ENCODE data around the gene AFMID.
"Not testable (repeated sequence)": the region's sequence is repeated elsewhere in the genome, so short reads cannot be mapped to it uniquely, and the experiment has no call there.

AFMID gene

DNA sequence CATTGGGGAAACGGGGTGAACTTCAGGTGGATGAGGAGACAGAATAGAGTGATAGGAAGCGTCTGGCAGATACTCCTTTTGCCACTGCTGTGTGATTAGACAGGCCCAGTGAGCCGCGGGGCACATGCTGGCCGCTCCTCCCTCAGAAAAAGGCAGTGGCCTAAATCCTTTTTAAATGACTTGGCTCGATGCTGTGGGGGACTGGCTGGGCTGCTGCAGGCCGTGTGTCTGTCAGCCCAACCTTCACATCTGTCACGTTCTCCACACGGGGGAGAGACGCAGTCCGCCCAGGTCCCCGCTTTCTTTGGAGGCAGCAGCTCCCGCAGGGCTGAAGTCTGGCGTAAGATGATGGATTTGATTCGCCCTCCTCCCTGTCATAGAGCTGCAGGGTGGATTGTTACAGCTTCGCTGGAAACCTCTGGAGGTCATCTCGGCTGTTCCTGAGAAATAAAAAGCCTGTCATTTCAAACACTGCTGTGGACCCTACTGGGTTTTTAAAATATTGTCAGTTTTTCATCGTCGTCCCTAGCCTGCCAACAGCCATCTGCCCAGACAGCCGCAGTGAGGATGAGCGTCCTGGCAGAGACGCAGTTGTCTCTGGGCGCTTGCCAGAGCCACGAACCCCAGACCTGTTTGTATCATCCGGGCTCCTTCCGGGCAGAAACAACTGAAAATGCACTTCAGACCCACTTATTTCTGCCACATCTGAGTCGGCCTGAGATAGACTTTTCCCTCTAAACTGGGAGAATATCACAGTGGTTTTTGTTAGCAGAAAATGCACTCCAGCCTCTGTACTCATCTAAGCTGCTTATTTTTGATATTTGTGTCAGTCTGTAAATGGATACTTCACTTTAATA, 37.3 kb downstream of the AFMID start:
- no peak for DNase-seq

DNA sequence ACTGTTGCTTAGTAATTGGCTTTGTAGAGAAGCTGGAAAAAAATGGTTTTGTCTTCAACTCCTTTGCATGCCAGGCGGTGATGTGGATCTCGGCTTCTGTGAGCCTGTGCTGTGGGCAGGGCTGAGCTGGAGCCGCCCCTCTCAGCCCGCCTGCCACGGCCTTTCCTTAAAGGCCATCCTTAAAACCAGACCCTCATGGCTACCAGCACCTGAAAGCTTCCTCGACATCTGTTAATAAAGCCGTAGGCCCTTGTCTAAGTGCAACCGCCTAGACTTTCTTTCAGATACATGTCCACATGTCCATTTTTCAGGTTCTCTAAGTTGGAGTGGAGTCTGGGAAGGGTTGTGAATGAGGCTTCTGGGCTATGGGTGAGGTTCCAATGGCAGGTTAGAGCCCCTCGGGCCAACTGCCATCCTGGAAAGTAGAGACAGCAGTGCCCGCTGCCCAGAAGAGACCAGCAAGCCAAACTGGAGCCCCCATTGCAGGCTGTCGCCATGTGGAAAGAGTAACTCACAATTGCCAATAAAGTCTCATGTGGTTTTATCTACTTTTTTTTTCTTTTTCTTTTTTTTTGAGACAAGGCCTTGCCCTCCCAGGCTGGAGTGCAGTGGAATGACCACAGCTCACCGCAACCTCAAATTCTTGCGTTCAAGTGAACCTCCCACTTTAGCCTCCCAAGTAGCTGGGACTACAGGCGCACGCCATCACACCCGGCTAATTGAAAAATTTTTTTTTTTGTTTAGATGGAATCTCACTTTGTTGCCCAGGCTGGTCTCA, 38.1 kb downstream of the AFMID start:
- no peak for DNase-seq

DNA sequence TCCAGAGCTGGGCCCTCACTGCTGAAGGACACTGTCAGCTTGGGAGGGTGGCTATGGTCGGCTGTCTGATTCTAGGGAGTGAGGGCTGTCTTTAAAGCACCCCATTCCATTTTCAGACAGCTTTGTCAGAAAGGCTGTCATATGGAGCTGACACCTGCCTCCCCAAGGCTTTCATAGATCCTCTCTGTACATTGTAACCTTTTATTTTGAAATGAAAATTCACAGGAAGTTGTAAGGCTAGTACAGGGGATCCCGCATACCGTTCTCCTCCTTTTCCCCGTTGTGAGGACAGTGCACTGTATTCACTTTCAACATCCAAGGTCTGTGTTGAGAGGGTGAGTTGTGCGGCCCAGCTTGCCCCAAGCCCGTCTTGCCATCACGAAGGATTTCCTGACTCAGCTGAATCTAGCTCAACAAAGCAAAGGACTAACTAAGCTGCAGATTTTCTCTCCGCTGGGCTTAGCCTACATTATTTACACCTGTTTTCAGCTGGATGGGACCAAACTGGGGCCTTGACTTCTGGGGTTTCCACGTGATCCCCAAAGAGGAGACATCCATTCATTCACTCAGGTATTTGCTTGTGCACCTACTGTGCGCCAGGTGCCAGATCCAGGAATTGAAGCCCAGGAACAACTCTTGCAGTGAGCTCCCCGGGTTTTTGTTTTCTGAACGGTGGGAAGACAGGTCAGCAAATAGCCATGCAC, 39.0 kb downstream of the AFMID start:
- no peak for DNase-seq

DNA sequence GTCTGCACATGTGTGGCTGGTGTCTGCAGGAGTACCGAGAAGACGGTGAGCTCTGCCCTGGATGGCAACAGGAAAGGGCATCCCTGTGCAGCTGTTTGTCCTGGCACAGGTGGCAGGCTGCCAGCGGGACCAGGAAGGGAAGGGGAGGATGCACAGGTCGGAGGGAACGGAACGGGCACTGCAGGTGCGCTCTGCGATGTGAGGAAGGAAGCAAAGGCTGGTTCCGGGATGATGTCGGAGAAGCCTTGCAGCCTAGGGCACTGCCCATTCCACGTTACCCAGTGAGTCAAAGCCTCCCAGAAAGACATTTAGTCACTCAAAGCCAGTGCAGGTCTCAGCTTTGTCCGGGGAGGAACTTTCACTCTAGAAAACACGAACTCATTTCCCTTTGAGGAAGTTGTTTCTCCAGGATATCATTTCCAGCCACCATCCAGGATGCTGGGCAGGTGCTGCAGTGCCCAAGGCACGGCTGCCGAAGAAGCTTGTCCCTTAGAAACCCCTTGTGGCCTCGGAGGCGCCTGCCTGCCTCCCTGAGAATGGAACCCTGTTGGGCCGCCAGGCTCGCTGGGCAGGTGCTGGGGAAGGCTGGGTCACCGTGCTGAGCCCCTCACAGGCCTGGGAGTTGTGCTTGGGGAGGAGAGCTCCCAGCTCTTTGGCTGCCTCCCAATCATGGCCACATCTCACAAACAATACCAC, 39.7 kb downstream of the AFMID start:
- DNase-seq, result peak; percentile 61

DNA sequence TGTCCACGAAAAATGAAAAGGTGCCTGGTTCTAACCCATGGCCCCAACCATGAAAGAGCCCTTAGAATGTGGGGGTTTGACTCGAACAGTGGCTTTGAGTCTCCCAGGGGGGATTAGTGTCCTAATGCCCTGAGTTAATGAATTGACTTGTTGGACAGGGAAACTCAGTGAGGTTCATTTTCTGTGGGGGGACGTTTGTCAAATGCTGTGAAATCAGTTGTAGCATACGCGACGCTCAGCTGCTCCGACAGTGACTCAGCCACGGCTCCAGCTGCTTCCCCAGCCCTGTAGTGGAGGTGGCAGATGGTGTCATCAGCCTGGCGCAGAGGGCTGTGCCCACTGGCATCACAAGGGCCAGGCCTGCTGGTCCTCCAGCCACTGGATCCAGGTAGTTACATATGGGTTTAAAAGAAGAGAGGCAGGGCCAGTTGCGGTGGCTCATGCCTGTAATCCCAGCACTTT, 40.3 kb downstream of the AFMID start:
- no peak for DNase-seq

DNA sequence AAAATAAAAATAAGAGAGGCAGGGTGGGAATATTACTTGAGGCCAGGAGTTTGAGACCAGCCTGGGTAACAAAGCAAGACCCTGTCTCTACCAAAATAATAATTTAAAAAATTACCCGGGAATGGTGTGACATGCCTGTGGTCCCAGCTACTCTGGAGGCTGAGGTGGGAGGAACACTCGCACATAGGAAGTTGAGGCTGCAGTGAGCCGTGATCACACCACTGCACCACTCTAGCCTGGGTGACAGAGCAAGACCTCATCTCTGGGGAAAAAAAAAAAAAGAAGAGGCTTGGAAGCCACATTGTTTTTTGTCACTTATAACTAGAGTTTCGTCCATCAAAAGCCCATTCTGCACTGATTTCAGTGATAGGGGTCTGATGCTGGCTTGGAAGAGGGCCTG, 41.0 kb downstream of the AFMID start:
- DNase-seq, result no peak

DNA sequence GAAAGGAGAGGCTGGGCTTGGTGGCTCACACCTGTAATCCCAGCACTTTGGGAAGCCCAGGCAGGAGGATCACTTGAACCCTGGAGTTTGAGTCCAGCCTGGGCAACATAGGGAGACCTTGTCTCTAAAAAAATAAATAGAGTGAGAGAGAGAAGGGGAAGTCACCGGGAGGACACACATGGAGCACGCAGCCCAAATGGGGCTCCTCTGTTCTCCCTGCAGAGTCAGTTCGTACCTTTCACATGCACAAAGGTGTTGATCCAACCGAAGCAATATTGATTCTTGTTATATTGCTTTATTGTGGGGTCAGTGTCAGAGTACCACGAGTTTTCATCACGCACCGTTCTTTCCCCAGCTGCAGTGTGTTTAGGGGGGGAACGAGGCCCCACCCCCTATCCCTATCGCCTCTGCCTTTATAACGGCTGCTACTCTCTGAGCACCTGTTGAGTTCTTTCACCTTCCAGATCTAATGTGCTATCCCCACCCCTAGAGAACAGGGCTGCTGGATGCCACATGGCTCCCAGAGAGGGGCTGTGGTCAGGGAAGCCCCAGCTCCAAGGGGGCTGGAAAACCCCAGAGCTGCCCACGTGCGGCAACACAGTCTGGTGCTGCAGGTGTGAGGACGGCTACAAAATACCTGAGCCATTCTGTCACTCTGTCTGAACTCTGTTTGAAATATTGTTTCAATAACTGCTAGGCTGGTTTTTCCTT, 43.2 kb downstream of the AFMID start:
- DNase-seq, result no peak

DNA sequence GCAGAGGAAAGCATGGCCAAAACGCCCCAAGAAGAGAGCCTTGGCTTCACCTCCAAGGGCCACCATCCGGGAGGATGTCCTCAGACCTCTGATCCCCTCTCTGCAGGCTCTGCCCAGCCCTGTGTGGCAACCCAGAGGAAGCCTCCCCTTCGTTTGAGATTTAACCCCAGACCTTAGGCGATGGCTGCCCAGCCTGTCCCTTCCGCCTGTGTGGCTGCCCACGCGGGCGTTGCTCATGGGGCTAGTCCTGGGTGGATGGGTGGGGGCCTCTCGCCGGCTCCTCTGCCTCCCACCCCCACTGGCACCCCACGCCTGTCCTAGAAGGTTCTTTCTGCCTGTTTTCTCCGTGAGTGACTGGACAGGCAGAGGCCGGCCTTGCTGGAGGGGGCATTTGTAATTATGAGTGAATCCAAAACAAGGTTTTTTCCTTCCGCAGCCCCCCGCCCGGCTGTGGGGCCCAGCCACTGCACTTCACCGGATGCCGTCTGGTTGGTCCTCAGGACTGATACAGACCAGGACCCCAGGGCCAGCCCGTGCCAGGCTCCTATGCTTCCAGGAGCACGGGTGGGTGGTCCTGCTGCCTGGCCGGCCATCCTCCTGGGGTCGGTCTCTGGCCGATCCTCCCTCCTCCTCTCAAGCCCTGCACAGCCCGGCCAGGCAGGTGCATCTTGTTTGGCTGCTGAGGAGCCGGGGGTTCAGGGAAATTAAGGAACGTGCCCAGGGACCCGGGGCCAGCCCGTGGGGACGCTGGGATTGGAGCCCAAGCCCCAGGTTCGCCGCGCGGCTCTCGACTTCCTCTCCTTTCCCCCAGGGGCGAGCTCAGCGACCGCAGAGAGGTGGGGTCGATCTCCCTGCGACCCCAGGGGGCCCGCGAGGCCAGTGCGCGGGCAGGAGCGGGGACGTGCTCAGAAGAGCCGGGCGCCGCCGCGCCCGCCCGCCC, 44.1 kb downstream of the AFMID start, which contains the start of gene TMEM235:
TMEM235 (plus strand) TSS at position 636 of the 940 bp plus-strand sequence. CDS start 393 bp downstream, outside the sequence.
- no peak for DNase-seq

DNA sequence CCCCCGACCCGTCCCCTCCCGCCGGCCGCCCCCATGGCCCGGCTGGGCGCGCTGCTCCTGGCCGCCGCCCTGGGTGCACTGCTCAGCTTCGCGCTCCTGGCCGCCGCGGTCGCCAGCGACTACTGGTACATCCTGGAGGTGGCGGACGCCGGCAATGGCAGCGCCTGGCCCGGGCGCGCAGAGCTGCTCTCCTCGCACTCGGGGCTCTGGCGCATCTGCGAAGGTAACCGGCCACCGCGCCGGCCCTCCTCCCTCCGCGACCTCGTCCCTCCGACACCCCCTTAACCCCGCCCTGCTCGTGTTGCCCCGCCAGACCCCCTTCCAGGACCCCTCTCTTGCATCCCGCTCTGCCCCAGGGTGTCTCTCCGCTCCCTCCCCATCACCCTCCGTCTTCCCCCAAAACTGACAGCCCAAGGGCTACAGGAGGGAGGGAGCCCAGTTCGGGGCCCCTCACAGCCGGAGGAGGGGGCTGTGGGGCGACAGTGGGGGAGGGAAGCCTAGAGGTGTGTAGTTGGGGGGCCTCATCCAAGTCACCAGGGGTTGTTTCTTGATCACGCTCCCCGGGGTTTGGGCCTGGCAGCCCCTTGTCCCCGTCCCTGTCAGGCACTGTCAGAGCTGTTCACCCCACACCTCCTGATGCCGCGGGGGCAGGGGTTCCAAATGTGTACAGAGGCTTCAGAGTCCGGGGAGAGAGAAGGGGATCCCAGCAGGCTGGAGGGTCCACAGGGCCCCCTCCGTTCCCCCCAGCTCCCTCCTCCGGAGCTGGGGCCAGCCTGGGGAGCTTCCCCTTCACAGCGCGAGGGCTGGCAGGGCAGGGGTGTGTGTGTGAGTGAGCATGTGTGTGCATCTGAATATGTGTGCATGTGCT, 45.1 kb downstream of the AFMID start:
- DNase-seq, result no peak

DNA sequence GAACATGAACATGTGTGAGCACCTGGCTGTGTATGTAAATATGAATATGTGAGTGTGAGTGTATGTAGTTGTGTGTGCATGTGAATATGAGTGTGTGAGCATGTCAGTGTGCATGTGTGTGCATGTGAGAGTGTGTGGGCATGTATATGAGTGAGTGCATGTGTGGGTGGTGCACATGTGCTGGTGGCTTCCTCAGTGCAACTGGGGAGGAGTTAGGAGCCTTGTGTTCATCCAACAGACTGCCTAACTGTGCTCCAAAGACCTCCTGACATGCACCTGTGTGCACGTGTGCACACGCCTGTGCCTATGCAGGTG, 45.7 kb downstream of the AFMID start:
- DNase-seq, result no peak

DNA sequence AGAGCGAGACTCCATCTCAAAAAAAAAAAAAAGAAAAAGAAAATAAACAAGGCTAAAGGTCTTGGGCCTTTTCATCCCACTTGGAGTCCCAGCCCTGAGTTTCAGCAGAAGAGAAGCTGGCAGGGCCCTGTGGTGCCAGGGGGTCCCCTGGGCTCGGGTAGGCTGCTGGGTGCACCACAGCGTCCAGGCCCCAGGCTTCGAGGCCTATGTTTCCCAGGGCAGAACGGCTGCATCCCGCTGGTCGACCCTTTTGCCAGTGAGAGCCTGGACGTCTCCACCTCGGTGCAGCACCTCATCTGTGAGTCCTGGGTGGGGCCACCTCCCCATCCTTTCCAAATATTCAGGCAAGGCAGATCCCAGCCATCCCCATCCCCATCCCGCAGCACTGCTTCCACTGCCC, 46.5 kb downstream of the AFMID start:
- no peak for DNase-seq

DNA sequence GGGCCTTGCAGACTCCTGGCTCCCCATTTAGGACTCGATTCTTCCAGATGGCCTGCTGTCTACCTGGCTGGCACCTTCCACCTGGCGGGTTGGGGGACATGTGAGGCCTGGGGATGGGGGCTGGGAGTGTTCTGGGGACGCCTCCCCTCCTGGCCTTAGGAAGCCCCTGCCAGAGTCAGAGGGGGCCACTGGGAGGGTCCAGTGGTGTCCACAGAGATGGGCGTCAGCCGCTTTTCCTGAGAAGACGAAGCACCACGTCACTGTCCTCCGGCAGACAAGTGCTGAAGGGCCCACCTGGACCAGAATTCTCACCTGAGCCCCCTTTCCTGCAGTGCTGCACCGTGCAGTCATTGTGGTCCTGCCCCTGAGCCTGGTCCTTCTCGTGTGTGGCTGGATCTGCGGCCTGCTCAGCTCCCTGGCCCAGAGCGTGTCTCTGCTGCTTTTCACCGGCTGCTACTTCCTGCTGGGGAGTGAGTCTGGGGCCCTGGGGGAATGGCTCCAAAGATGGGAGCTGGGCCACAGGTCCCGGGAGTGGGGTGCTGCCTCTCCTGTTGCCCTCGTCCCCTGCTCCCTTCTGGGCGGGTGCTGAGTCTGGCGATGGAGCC, 47.2 kb downstream of the AFMID start:
- DNase-seq, result no peak

DNA sequence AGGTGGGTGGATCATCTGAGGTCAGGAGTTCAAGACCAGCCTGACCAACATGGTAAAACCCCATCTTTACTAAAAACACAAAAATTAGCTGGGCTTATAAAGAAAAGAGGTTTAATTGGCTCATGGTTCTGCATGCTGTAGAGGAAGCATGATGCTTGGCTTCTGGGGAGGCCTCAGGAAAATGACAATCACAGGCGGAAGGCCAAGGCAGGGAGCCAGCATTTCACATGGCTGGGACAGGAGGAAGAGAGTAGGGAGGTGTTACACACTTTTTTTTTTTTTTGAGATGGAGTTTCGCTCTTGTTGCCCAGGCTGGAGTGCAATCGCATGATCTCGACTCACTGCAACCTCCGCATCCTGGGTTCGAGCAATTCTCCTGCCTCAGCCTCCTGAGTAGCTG, 47.9 kb downstream of the AFMID start:
- not testable (repeated sequence) for DNase-seq

DNA sequence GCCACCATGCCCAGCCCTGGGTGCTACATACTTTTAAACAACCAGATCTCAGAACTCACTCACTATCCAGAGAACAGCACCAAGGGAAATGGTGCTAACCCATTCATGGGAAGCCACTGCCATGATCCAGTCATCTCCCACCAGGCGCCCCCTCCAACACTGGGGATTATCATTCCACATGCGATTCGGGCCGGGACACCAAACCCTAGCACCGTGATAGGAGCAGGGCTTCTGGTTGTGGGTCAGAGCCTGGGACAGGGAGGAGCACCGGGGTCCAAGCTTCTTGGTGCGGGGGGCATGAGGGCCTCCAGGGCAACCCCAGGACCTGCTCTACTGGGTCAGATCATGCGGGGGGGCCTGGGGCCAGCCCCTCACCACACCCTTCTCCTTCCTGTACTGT, 48.7 kb downstream of the AFMID start:
- no peak for DNase-seq

DNA sequence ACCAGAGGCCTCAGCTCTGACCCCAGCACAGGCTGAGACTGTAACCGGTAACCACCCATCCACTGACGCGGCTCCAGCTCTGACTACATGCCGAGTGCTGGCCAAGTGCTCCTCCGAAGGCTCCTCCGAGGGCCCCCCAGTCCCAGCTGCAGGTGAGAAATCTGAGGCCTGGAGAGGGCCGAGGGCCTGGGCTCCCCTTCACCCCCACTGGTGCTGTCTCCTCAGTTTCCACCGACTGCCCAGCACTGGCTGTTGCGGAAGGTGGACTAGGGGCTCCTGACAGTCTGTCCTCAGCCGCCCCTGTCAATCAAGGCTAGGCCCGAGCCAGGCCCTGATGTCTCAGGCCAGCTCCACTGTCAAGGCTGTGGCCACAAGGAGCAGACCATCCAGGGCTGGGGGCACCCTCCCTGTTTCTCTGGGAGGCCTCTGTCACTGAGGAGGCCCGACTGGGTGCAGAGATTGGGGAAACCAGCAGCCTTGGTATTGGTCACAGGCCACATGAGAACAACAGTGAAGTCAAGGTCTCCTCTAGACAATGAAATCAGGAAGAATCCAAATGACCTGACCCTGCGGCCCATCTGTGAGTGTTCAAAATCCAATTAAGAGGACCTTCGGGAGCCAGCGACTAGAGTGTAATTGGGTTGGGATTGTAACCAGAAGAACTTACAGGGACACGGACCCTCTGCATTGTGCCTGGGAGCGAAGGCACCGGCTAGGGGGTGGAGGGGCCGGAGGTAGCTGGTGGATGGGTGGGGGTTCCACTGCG, 49.4 kb downstream of the AFMID start:
- DNase-seq, result no peak

DNA sequence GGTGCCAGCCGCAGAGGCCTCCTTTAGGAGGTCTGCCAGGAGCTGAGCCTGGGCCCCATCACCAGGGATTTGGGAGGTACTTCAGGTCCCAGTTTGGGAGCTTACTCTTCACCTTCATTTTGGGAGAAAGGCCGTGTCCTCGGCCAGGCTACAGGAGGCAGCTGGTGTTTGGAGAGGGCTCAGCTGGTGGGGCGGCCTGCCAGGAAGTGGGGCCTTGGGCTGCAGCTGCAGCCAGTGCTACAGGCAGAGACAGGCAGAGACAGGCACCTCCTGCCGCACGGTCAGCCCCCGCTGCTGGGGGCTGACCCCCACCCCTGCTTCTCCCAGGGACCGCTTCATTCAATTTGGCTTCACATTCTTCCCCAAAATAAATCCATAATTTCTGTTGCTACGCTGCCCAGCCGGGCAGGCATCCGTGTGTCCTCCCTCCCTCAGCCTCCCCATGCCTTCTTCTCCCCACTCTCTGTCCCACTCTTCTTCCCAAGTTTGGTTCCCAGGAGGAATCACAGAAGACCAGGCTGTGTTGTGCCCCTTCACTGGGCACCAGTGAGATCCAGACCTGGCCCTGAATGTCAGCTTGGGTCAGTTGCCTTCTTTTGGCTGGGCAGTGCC, 50.3 kb downstream of the AFMID start:
- DNase-seq, result no peak

DNA sequence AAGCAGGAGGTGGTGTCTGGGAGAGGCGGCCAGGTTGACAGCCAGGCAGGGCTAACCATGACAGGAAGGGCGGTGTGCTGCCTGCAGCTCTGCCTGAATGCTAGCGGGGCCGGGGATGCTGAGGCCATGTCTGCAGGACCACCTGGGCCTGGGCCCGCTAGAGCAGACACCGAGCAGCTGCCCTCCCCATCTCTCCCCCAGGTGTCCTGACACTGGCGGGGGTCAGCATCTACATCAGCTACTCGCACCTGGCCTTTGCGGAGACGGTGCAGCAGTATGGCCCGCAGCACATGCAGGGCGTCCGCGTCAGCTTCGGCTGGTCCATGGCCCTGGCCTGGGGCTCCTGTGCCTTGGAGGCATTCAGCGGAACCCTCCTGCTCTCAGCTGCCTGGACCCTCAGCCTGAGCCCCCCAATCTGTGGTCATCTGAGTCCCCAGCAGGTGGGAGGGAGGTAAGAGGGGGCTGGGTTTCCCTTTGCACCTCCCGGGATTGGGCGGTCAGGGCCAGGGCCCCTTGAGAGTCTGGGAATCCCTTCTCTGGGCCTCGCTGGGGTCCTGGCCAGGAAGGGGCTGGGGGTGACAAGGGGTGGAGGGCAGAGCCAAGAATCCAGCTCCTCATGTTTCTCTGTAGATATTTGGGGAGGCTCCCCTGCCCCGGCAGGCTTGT, 51.8 kb downstream of the AFMID start:
- DNase-seq, result no peak

DNA sequence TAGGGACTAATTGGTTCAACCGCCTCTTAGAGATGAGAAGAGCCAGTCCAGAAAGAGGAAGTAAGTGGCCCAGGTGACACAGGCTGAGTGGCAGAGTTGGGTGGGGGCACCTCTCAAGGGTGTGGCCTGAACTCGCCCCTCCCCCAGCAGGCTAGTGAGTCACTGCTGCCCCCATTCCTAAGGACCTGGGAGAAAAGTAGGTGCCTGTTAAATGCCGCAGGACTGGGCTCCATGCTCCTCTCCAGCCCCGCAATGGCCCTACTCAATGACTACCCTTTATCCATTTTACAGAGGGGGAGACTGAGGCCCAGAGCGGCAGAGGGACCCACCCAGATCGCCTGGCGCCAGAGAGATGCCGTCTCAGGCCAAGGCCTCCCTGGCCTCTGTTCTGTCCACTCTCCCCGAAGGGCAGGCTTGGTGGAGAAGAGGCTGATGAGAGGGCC, 52.3 kb downstream of the AFMID start:
- DNase-seq, result no peak
